HG03135 (cell line): ENCODE results near the gene TEX22.

Experiments used
- ATAC-seq: cut with Tn5 transposase; IDR thresholded peaks from one replicate; pipeline ENCODE4 v1.9.1; 2021; ENCODE audit warnings: mild to moderate bottlenecking, moderate library complexity; ENCODE audit not compliant: unreplicated experiment

The TEX22 gene

DNA sequence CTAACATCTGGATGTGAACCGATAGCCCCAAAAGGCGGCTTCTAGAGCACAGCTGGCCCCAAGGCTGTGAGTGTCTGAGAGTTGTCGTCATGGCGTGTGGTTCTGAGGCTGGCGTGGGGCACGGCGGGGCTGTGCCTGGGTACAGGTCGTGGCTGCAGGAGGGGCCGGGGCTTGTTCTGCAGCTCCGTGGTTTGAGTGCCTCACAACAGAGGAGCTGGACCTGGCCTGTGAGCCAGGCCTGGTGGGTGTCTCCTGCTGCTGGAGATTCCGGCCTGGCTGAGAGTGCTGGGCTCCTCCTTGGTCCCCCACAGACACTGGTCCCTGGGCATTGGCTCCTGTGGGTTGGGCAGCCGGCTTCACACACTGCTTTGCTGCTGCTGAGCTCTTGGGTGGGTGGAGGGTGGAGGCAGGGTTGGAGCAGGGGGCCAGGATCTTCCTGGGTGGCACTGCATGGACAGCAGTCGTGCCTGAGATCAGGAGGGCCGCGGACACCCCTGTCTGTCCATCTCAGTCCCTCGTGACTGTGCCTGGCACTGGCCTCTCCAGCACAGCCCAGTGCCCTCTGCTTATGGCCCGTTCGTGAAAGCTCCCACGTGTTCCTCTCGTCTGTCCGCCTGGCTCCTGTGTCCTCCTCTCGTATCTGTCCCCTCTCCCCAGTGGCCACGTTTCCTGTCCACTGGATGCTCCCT lies 31.8 kb upstream of the TEX22 start:
- no peak for ATAC-seq

- ATAC-seq, result no peak
Measured at GRCh38 chr14:105367116-105368031, 31.0 kb upstream of the TEX22 start.

GRCh38 chr14:105368032-105368417 lies 30.3 kb upstream of the TEX22 start:
- ATAC-seq, result no peak

GRCh38 chr14:105368426-105368825 lies 29.9 kb upstream of the TEX22 start:
- ATAC-seq, result no peak

- ATAC-seq, result no peak
Measured at GRCh38 chr14:105368910-105369652, 29.3 kb upstream of the TEX22 start.

- ATAC-seq, result no peak
Measured at GRCh38 chr14:105369653-105370040, 28.7 kb upstream of the TEX22 start.

DNA sequence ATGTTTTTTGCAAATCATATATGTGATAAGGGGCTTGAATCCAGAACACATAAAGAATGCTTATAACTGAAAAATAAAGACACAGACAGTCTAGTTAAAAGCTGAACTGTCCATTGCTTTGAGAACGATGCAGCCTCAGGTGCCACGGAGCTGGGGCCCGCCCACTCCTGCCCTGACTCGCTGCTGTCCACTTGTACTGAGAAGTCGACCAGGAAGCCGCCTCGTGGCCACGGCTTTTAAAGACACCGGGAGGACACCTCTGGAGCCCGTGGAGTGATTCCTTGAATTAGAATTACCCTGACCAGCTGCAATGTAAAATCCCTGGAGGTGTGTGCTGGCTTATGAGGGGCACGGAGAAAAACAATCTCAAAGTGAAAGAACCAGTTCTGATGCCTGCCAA lies 23.9 kb upstream of the TEX22 start:
- no peak for ATAC-seq

DNA sequence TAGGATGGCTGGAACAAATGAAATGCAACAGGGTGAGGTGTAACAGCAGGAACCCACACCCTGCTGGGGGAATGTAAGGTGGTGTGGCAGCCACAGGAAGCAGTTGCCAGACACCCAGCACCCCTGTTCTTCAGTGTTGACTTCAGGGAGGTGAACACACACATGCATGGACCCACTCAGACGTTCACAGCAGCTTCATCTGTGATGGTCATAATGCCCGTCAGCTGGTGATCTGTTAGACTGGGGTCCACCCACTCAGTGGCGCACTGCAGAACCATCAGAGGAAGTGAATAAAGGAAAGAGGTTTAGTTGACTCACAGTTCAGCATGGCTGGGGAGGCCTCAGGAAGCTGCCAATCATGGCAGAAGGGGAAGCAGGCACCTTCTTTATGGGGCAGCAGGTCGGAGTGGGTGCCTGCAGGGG lies 22.7 kb upstream of the TEX22 start:
- ATAC-seq, result no peak

- ATAC-seq, result no peak
Measured at GRCh38 chr14:105376521-105377440, 21.6 kb upstream of the TEX22 start.

GRCh38 chr14:105377555-105378182 lies 20.7 kb upstream of the TEX22 start:
- ATAC-seq, result no peak

DNA sequence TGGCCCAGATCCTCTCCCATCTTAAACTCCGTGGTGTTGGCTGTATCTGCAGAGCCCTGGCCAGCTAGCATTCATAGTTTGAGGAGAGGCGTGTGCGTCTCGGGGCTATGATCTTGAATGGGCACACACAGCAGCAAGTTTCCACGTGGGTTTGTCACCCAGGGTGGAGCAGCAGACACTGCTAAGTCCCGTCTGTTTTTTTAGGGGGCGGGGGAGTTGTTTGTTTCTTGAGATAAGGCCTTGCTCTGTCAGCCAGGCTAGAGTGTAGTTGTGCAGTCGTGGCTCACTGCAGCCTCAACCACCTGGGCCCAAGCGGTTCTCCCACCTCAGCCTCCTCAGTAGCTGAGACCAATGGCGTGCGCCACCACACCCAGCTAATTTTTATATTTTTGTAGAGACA lies 20.1 kb upstream of the TEX22 start:
- ATAC-seq, result no peak

GRCh38 chr14:105378873-105379685 lies 19.3 kb upstream of the TEX22 start:
- ATAC-seq, result no peak

DNA sequence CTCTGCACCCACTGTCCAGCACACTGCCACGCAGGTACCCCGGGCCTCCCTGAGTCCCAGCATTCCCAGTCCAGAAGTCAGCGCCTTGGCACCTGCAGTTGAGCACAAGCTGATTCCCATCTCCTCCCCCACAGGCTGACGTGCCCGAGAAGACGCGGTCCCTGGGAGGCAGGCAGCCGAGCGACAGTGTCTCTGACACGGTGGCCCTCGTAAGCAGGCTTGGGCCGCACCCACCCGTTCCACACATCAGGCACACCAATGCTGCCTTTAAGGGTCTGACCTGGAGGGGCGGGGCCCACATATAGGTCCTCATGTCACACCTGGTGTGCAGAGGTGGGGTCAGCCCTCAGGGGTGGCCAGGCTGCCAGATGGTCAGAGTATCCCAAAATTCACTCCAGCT lies 18.4 kb upstream of the TEX22 start:
- no peak for ATAC-seq

GRCh38 chr14:105380756-105381155 lies 17.6 kb upstream of the TEX22 start:
- ATAC-seq, result no peak

- no peak for ATAC-seq
Measured at GRCh38 chr14:105381446-105382342, 16.6 kb upstream of the TEX22 start.

DNA sequence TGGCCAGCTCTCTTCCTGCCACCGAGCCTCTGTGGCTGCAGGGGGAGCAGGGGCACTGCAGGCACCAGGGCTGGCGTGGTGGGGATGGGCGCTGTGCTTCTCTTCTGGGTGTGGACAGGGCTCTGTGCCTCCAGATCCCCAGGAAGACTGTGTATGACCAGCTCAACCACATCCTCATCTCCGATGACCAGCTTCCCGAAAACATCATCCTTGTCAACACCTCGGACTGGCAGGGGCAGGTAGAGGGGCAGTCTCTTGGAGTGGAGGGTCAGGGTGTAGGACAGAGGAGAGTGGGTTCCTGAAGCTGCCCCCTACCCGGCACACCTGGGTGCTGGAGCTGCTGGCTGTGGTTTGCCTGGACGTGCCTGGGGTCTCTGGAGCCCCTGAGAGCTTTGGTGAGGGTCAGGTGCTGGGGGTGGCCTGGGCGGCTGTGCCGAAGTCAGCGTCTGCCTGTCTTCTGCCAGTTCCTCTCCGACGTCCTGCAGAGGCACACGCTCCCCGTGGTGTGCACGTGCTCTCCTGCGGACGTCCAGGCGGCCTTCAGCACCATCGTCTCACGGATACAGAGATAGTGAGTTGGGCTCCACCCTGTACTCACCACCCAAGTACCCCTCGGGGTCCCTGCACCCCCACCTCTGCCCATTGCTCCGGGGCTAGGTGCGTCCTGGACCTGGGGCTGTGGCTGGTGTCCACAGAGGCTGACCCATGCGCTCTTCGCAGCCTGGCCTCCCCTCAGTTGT lies 15.8 kb upstream of the TEX22 start:
- no peak for ATAC-seq

- no peak for ATAC-seq
Measured at GRCh38 chr14:105383083-105383730, 15.1 kb upstream of the TEX22 start.
